GM21619 (cell line): ENCODE results near the gene PKP4.

Experiments
- ATAC-seq: cut with Tn5 transposase; IDR thresholded peaks from one replicate; pipeline ENCODE4 v1.9.1; 2021; ENCODE audit not compliant: unreplicated experiment

Gene PKP4

DNA sequence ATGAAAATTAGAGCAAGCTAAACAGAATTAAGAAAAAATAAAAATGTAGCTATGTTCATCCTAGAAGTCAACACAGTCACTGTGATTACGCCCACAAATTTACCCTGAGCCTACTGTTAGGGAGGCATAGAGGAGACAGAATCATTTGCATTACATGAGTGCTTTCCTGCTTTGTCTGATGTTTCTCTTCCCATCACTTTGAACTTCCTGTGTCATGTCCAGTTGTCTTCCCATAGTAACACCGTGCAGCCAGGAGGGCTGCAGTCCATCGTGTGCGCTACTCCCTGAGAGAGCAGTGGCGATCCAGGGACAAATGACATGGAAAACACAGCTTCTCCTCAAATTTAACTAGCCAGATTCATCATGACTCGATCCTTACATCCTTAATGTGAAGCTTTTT, 188.5 kb downstream of the PKP4 start:
- ATAC-seq, result no peak

DNA sequence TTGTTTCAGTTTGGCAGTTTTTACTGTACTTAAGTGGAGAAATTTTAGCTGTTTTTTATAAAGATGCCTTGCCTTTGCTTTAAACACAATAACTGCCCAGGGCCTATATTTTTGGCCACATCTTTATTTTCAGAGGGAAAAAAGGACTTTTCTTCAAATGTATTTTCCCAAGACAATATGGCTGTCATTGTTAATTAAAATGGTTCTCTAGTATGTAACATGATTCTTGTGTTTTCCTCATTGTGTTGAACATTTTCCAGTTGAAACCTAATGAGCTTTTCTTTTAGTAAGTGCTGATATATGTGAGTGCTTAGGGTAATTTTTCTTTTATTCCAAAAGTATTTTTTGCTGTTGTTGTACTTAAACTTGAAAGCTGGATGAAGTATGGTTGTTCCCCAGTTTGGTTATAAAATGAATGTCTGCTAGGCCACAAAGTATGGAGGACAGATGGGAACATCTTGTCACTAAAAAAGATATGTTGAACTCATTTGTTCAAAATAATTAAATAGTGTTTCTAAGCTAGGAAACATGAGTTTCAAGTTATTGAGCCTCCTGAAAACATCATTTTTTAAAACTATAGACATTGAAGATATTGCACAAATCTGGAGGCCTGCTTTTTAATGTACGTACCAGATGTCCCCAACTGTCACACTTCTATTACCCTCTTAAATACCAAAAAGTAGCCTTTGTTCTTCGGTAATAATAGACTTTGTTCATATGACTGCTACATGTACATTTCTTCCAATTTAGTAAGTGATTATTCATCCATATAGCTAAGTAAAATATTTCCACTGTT, 190.9 kb downstream of the PKP4 start:
- ATAC-seq, result no peak

DNA sequence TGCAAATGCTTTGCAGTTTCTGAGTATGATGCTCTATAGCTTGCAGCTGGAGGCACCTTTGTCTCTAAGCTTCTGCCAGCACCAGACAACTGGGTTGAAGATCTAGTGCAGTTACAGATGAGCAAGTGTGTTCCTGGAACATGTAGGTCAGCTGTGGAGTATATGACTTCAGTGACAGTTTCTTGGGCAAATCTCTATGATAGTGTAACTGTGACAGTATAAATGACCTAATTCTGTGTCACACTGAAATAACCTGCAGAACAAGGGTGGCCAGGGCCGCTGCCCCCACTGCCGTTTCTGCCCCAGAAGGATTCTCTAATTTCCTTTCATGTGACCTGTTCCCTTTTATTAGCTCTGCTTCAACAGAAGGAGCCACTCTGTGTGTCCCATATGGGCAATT, 193.1 kb downstream of the PKP4 start:
- ATAC-seq, result no peak

DNA sequence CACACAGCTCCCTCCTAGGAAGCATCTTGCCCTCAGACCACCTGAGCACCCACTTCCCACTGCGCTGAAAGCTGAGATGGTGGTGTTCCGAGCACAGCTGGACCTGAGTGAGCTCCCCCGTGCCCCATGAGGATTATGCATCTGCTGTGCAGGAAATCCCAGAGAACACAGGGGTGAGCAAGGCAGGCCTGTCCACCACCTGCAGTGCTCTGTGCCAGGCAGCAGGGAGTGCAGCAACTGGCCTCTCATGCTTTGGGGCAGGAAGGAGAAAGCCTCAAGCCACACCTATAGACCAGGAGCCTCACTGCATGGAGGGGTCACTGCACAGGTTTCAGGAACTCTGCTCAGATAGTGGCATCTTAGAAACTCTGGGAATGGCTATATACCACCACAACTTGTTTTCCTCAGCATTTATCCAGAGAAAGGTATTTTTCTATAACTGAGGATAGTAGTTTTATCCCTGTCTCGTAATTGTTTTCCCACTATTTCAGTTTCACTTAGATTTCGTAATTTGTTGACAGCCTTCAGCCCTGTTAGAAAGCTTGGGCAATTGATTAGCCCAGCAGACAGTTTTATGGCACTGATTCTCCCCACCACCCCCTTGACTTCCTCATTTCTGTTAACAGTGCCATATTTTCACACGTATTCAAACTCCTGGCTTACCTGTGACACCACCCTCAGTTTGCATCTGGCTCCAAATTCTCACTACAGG, 194.1 kb downstream of the PKP4 start:
- ATAC-seq, result no peak

DNA sequence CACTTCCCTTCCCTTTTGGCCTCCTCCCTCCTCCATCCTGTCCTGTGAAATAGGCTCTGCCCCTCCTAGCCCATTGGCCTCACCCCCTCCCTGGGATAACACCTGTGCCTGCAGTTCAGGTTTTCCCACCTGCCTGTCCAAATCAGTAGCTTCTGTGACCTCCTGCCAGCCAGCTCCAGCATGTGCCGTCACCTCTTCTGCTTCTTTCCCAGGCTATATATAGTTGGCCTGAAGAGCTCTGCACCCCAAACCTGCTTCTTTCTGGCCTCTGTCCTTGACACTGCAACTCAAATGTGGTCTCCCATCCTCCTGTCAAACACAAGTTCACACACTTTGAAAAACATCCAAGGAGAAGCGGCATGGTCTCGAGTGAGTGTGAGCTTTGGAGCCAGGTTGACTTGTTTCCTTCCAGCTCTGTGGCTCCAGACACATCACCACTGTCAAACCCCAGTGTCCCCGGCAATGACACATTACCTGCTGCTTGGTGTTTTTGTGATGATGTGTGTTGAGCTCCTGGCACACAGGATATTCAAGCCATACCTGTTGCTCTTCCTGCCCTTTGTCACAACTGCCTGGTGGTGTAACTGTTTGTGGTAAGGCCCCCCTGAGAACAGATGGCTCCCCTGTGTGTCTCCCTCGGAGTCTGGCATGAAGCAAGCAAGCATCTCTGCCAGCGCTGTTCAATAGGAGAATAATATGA, 194.8 kb downstream of the PKP4 start:
- no peak for ATAC-seq

DNA sequence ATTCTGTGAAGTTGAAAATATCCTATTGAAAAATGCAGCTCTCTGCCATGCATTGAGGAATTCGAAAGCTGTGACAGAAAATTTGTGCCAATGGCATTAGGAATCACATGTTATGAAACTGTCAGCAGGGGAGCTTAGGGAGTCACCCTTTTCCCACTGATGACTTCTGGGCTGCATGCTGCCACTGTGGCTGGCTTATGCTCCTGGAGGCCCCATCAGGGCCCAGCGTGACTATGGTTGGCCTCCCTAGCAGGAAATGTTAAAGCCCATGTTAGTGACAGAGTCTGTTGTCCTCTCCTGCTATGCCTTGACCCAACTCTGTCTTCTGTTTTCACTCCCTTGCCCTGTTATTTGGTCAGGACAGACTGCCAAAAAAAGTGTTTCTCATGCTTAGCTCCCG, 198.9 kb downstream of the PKP4 start:
- ATAC-seq, result no peak

DNA sequence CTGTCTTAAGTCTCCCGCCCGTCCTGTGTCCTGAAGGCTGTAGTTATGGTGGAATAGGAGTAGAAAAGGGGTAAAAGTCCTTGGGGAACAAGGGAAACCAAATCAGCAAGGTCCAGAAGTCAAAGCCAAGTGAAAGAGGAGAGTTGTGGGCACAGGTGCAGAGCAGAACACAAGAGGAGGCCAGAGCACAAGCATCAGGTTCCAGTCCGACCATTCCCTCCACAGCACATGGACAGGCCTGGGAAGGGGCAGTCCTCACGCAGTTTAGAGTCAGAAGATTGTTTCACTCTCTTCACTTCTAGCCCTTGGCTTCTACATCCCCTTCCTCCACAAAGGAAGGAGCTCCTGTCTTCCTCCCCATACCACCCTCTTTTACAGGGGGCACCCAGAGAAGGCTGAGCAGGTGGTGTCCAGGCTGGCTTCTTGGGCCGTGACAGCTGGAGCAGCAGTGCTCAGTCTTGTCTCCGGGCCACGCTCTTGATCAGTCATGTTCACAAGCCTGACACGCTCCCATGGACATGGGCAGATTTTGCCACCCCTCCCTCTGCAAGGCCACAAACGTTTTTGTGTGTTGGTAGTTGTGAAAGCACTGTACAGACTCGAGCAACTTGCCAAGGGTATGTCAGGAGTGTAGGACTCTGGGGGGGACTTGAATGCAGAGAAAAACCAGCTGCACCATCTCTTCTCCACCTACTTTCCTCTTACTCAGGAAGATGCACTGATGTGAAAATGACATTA, 199.9 kb downstream of the PKP4 start:
- no peak for ATAC-seq

DNA sequence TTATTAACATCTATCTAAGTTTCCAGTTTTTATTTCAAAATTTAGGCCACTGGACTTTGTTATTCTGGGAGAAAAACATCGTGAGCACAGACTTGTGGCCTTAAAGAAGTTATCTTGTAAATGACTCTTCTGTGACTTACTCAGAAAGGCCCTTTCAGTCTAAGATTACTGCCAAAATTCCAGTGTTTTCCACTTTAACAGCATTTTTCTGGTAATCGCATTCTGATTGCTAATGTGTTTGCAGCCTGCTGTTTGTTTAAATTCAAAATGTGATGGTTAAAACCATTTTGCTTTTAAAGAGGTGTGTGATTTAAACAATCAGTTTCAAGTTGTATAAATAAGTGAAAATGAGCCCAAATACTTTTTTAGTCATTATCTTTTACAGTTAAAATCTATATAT, 201.6 kb downstream of the PKP4 start:
- ATAC-seq, result no peak

DNA sequence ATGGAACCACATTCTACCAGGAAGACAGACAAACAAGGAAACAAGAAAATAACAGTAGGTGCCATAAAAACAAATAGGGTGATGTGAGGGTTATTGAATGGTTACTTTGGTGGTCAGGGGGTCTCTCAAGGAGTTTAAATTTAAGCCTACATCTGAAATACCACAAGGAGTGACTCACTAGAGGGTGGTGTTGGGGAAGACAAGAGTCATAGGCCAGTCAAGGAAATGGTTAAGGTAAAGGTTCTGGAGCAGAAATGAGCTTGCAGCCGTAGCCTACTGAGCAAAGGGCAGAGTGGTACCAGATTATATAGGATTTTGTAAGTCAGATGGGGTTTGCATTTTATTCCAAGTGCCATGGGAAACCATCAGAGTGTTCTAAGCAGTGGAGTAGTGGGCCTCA, 202.7 kb downstream of the PKP4 start:
- no peak for ATAC-seq

DNA sequence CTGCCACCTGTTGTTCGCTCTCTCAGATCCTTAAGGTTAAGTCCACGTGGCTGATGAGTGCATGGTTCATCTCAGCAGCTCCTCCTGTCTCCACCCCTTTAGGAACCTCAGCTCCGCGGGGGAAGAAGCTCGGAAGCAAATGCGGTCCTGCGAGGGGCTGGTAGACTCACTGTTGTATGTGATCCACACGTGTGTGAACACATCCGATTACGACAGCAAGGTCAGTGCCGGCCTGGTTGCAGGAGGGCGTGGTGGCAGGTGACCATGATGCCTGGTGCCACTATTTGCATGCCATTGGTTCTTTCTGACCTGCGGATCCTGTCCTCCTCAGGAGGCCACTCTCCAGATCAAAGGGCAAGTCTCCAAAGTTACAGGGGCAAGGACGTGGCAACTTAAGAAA, 204.5 kb downstream of the PKP4 start:
- no peak for ATAC-seq

DNA sequence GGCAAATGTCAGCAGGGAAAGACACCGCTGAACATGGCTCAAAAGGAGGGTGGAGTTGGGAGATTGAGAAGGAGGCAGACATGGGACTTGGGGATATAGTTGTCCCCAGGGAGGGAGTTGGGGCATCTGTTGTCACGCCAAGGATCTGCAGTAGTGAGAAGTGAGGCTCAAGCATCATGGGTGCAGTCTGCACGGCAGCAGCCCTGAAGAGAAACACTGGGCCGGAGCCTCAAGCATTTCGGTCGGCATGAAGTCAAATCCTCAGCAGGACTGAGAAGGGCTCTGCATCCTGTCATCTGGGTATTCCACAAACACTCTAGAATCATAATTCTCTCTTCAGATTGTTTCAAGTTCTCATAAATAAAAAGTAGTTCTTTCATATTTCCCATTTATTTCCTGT, 205.7 kb downstream of the PKP4 start:
- ATAC-seq, result no peak

DNA sequence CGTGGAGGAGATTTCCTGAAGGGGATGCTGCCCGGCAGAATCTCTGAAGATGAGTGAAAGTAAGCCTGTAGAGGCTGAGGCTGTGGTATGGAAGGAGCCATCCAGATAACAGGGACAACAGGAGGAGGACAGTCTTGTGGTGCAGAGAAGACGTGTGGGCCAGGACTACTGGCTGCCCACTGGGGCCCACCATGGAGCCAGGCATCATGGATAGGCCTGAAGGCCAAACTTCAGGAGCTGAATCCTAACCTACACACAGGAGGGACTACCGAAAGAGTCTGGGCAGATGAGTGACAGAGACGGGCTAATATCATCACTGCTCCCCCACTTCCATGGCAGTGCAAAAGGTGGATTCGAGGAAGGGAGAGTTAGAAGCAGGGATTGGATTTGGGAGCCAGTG, 207.0 kb downstream of the PKP4 start:
- ATAC-seq, result no peak

DNA sequence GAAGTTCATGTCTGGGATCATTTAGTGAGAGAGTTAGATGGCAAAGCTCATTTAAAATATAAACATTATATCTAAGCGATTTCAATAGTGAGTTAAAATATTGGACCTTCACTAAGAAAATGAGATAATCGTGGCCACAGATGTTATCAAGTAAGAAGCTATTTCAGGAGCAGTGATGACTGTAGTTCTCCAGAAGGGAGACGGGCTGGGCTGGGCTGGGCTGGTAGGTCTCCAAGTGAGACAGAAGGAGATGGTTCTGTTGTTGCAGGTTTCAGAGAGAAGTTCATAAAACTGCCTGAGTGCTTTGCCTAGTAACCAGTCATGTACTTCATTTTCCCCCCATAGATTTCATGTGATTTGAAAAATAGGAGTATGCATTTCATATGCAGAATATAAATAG, 208.2 kb downstream of the PKP4 start:
- ATAC-seq, result no peak

DNA sequence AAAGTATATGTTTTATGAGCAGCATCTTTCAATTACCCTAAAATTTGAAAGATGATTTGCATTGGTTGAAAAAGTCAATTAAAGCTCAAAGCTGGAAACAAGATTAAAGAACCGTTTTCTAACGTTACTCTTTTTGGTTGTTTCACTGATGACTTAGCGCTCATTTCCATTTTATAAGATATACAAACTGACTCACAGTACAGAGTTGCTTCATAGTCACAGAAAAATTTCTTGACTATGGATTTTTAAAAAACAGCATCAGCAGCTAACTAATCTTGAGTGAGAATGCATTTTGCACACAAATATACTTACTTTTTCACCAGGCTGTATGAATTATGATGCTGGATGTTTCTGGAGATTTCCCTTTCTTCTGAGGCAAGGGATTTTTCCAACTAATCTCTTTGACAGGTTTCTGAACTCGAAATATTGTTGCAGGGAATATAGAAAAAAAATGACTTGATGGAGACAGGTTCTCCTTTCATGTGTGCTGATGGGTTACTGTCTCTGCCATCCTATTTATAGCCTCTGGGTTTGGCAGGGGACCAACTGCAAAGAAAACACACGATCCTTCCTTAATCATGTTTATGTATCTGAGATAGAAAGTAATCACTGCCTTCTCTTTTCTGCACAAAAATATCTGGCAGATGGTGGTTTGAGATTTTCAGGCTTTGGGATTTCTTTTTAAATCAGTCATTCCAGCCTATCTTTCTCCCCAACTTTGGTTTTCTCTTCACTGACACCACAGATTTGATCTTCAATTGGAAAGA, 209.0 kb downstream of the PKP4 start:
- no peak for ATAC-seq

DNA sequence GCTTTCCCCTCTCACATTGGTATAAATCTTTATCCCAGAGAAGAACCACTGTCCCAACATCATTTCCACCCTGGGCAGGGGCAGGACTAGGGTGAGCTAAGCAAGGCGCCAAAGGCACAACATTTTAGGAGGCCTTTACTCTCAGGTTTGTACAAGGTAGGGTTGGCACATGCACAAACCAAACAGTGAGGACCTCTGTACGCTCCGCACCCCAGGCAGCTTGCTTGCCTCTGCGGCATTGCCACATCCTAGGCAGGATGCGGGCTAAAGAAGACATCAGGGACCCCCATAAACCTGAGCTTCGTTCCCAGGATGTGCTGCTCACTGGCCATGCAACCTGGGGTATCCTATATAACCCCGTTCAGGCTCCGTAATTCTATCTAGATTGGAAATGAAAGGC, 210.2 kb downstream of the PKP4 start:
- ATAC-seq, result no peak

DNA sequence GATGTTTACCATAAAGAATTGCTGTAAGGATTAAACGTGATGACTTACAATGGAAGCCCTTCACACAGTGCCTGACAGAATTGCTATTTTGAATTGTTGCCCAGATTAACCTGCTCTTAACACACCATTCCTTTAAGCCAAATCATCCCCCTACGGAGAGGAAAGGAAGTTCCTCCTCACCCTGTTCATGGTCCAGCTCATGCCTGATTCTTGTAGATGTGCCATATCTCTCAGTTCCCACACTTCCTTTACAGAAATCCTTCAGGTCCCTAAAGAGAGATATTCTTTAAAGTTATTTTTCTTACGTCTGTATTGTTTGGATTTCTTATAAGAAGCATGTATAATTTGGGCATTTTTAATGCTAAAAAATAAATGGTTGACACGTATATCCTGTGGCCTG, 210.8 kb downstream of the PKP4 start:
- ATAC-seq, result no peak

DNA sequence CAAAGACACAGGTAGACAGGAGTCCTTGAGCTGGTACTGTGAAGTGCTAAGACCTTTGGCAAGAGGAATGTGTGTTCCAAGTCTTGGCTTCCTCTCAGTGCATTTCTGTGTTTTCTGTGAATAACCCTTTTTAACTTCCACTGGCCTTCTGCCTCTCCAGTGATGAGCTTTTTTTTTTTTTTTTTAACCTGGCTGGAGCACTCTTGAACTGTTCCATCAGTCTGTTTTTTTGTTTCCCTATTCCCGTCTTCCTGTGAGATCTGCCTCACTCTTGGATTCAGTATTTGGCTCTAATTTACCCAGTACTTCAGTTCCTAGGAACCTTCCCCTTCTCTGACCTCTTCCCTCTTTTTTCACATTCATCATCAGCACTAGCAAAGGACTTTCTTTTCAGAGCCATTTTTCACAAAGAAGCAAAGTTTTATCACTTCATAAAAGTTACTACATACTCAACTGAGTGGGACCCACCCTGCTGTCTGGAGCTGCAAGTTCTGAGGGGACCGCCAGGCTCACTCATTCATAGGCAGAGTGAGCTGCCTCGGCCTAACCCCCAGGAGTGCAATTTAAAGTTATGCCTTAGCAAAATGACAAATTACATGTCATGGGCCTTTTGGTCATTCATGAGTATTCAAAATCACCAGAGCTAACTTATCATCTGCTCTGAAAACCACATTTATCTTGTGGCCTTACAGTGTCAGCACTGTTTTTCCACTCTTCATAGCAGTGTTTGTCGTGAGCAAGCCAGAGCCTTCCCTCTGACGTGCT, 211.4 kb downstream of the PKP4 start:
- no peak for ATAC-seq

DNA sequence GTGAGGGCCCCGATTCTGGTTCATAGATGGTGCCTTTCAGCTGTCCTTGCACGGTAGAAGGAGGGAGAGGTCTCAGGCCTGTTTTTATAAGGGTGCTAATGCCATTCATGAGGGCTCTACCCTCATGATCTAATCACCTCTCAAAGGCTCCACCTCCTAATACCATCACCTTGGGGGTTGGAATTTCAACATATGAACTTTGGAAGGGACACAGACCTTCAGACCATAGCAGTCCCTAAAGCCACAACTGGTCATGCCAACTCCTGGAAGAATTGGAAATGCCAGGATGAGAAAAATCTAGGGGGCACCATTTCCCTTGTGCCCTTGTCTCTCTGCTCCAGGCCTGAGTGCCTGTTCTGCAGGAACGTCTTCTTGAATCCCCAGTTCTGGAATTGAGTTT, 213.5 kb downstream of the PKP4 start:
- ATAC-seq, result no peak

DNA sequence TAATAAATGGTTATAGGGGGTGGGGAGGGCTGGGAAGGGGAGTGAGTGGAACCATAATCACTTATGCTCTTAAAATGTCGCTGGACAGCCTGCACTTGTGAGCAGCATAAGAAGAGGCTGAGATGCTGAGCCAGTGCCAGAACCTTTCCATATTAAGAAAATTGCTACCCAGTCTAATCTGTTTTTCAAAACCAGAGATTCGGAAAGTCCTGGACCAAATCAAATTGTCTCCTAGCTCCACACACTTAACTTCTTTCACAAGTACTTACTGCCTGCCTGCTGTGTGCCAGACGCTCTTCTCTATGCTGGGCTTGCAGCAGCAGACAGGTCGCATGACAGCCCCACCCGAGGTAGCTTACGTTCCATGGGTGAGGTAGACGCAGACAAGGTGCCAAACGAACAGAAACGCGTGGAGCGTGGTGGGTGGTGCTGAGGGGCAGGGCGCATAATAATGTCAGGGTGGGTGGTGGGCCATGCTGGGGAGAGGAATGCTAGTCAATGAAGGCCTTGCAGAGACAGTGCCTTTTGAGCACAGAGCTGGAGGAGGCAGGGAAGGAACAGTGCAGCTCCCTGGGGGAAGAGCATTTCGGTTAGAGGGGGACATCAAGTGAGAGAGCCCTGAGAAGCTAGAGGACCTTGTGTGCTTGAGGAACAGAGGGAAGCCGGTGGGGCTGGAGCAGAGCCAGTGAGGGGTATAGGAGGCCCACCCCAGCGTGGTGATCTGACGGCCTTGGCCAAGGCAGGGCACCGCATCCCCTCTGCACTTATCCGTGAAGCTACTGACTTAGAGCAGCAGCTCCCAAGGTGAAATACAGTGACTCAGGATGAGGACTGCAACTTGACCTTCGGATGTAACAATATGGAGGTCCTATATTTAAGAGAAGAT, 214.9 kb downstream of the PKP4 start:
- ATAC-seq, result no peak
